ENCODE measurements around the gene CEMIP.

CEMIP gene

GRCh38 chr15:80890341-80891005 is 111.3 kb downstream of the CEMIP start:
- DNase-seq (ENCODE audit: low spot score): no peak

DNA sequence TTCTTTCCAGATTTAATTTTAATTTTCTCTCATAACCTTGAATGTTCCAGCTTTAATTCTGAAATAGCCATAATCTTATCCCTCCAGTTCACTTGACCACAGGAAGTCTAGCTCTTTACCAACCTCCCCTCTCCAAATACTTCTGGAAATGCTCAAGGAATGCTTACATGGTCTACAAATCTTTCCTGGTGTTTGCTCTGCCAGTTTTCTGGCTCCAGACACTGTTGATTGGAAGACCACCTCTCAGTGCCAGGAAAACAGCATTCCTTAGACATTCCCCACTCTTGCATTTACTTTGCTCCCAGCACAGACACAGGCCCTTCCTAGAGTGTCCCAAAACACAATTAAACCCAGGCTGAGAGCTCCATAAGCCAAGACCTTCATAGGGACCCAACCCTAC is 111.8 kb downstream of the CEMIP start:
- no peak for DNase-seq (ENCODE audit: low spot score)

GRCh38 chr15:80892414-80892813 is 113.2 kb downstream of the CEMIP start:
- no peak for DNase-seq (ENCODE audit: low spot score)

GRCh38 chr15:80893777-80894176 is 114.6 kb downstream of the CEMIP start:
- DNase-seq (ENCODE audit: low spot score): no peak

DNA sequence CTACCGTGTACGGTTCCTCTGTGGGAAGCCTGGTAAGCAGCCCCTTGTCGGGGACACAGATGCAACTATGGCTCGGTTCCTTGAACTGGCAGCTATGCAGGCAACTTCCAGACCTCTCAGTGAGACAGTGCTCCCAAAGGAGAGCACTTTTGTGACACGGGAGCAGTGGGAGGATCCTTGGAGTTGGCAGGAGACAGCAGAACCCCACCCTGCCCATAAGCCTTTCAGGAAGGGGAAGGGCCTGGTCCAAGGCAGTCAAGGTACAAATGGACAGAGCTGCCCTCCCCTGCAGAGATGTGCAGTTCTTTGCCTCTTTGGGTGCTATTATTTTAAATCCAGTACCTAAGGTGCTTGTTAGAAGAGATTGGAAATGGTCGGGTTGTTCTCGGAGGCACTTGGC is 115.9 kb downstream of the CEMIP start:
- DNase-seq (ENCODE audit: low spot score): no peak

GRCh38 chr15:80895965-80896364 is 116.8 kb downstream of the CEMIP start:
- no peak for DNase-seq (ENCODE audit: low spot score)

DNA sequence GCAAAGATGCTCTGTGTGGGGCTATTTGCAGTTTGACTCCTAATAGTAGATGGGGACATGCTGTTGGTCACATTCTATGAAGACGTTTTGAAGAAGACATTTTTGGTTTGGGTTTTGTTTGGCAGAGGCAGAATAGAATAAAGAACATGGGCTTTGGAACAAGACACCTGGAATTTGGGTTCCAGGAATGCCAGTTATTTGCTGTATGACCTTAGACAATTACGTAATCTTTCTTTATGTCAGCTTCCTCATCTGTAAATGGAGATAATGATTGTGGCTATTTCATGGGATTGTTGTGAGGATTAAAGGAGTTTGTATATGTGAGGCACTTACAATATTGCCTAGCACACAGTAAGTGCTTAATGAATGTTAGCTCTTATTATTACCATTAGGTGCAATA is 118.9 kb downstream of the CEMIP start:
- DNase-seq (ENCODE audit: low spot score): no peak

DNA sequence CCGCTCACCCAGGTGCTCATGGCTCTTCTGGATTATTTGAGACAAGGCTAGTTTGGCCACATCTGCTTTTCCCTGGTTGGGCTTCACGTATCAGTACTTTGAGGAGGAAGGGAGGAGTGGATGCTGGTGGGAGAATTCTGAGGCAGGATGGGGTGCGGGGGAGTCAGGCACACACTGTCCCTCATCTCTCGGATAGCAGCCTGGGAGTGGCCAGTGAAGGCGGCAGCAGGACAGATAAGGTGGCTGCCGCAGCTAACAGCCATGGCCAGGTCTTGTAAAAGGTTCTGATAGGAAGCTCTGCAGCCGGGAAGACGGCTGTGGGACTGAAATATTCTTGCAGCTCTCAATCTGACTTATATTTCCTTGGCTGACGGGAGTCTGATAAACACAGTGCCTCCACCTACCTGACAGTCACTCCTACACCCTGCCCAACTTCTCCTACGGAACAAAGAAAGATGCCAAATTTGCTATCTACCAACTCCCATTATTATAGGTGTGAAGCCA is 123.2 kb downstream of the CEMIP start:
- no peak for DNase-seq (ENCODE audit: low spot score)

DNA sequence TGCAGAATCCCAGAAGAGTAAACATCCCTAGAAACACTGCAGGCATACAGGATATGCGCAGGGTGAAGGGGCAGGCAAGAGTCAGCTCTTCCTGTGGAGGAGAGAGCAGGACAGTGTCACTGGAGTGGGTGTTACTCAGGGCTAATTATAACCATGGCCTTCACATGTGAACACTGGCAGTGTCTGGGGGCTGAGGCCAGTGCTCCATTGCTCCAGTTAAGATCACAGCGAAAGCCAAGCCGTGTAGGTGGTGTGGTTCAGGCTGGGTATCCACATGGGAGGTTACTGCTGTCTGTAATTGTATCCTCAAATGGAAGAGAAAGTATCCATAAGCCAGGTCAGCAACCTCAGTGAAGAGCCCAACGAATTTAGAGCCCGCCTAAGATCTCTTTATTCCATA is 125.8 kb downstream of the CEMIP start:
- DNase-seq (ENCODE audit: low spot score): no peak

DNA sequence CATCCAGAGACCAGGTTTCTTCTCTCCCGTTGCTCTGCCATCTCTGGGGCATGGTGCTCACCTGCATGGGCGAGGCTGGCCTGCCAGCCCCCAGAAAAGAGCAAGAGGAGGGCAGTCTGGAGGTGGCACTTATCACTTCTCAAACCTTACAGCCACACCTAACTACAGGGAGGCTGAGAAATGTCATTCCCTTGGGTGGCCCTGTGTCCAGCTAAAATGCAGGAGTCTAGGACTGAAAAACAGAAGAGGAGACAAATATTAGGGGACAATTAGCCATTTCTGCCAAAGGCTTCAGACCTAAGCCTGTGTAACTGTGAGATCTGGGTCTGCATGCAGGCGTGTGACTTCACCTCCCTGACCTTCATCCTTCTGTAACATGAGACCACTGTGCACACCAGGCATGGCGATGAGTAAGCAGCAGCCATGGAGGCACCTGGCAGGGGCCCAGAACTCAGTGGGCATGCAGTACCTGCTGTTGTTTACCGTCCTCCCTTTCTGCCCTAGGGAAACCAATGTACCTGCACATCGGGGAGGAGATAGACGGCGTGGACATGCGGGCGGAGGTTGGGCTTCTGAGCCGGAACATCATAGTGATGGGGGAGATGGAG is 127.1 kb downstream of the CEMIP start:
- DNase-seq (ENCODE audit: low spot score): peak; percentile 25

GRCh38 chr15:80911821-80912220 is 132.7 kb downstream of the CEMIP start:
- DNase-seq (ENCODE audit: low spot score): no peak

- no peak for DNase-seq (ENCODE audit: low spot score)
Measured at GRCh38 chr15:80912673-80913072, 133.5 kb downstream of the CEMIP start.

GRCh38 chr15:80913541-80913940 is 134.4 kb downstream of the CEMIP start:
- DNase-seq (ENCODE audit: low spot score): no peak

- no peak for DNase-seq (ENCODE audit: low spot score)
Measured at GRCh38 chr15:80915472-80915871, 136.3 kb downstream of the CEMIP start.

DNA sequence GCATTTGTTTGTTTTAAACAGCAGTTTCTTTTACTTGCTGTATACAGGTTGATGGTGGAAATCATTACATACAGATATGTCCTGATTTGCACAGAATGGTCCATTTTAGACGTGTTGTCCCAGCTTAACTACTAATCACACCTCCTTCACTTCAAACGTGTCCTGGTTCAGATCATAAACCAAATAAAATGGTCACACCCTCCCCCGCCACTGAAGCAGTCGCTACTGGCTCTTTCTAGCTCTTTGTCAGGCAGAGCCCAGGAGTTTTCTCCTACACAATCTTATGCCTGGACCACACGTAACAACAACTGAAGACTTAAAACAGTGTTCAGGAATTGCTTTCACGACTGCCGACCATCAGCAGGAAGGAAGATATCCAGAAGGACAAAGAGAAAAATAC is 136.9 kb downstream of the CEMIP start:
- no peak for DNase-seq (ENCODE audit: low spot score)

DNA sequence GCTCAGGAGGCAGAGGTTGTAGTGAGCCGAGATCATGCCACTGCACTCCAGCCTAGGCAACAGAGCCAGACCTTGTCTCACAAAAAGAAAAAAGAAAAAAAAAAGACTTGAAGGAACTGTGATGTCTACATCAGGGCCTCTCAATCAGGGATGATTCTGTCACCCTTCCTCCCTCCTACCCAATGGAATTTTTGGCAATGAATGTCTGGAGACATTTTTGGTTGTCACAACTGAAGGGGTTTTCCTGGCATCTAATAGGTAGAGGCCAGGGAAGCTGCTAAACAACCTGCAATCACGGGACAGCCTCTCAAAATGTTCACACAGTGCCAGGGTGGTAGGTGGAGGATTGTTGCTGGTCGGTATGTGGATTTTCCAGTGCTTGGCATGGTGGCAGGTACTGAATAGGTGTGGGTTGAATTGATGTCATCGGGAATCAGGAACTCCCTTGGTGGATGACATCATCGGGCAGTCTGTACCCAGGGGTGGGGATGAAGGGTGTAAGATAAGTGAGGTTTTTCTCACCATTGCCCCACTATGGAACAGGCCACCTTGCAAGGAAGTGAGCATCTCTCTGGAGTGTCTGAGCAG is 139.1 kb downstream of the CEMIP start:
- DNase-seq (ENCODE audit: low spot score): no peak

DNA sequence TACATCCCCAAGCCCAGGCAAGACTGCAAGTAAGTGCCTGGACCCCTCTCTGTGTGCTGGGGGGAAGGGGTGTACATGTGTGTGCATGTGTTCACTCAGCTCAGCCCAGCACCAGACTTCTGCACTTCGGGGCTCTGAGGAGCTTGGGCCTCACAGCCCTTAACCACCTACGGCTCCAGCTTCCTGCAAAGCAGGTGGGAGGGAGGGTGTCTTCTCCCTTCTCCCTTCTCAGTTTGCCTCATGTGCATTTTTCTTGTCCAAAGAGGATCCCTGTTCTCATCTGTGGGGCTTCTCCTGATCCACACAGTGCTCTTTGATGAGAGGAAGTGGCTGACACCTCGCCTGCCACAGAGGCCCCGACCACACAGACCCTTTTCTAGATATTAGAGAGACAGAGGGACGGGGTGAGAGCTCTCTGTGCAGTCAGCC is 141.1 kb downstream of the CEMIP start:
- no peak for DNase-seq (ENCODE audit: low spot score)

GRCh38 chr15:80921736-80922410 is 142.7 kb downstream of the CEMIP start:
- DNase-seq (ENCODE audit: low spot score): no peak

GRCh38 chr15:80923668-80924067 is 144.5 kb downstream of the CEMIP start:
- DNase-seq (ENCODE audit: low spot score): no peak

DNA sequence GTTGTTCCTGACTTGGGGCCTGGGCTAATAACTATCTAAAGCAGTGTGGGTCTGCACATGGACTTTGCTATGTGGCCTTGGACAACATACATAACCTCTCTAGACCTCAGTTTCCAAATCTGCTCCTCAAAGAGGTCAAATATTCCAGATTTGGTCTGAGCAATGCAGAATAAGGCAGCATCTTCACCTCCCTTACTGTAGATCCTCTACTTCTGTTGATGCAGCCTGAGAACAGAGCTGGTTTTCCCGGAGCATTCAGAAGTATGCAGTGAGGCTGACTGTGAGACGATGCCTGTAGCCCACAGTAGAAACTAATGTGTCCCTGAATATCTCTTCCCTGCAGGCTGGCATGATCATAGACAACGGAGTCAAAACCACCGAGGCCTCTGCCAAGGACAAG is 145.1 kb downstream of the CEMIP start:
- no peak for DNase-seq (ENCODE audit: low spot score)

GRCh38 chr15:80925597-80926059 is 146.5 kb downstream of the CEMIP start:
- no peak for DNase-seq (ENCODE audit: low spot score)

- no peak for DNase-seq (ENCODE audit: low spot score)
Measured at GRCh38 chr15:80926126-80926525, 147.0 kb downstream of the CEMIP start.

DNA sequence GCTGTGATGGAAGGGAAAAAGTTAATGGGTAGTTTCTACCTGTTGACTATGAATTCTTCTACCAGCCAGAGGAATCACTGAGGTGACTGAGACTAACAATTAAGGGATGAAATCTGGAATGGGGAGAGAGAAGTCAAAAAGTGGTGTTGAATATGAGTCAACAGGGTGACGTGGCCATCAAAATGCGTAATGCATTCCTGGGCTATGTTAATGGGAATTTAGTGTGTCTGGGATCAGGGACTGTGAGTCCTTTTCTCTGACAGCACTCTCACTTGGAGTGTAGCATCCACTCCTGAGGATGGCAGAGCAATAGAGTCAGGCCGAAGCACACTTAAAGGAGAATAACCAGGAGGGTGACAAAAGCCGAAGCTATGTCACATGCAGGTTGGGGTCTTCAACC is 150.1 kb downstream of the CEMIP start:
- peak; percentile 71 for DNase-seq (ENCODE audit: low spot score)
